ENCODE measurements around the gene ZNF564. TPM values are rescaled to one million over a fixed set of nuclear protein-coding genes. Genes with fewer than 3 reads are reported as not detected.

The ZNF564 gene
- total and polyA plus RNA-seq, 2 donors (not counting 3 experiments of a cell fraction or from before 2014, with no cell fraction given) = 1.5 to 6.5 TPM

GRCh38 chr19:12546903-12547302, 4.4 kb downstream of the ZNF564 start:
- Histone ChIP-seq H3K9ac (replicated peaks; ENCODE audit: extremely low read depth, insufficient read depth, low read length) (no peak overlapping the region), H3K9me1 (replicated peaks; ENCODE audit: control insufficient read depth, extremely low read depth, insufficient read depth, low read length) (no peaks in the 10 kb centered on the region), H3K27me3 (ENCODE audit: control insufficient read depth in 2 of 2, insufficient read depth in 2 of 2, low read length in 2 of 2) (no peaks in the 10 kb centered on the region), H3K4me2 (ENCODE audit: insufficient read depth, low read length) (no peak overlapping the region), H3K79me2 (ENCODE audit: control insufficient read depth, insufficient read depth, low read length) (peaks cover 26% of the 10 kb centered on the region), H3K4me3 (replicated peaks in 1 of 3; ENCODE audit: insufficient read depth in 1 of 3, low read depth in 1 of 3, low read length in 3 of 3) (no peak overlapping the region), H3K4me1 (ENCODE audit: control insufficient read depth, extremely low read depth, insufficient read depth, low read length) (peaks cover 9% of the 10 kb centered on the region), H2AFZ (ENCODE audit: low read depth, low read length) (no peak overlapping the region), H3K27ac (ENCODE audit: insufficient read depth, low read depth, low read length) (no peak overlapping the region), H4K20me1 (replicated peaks; ENCODE audit: control insufficient read depth, extremely low read depth, insufficient read depth, low read length) (peaks cover 2% of the 10 kb centered on the region), H3K36me3 (ENCODE audit: control insufficient read depth in 2 of 2, extremely low read depth in 1 of 2, insufficient read depth in 2 of 2, low read length in 2 of 2) (no peaks in the 10 kb centered on the region), H3K9me3 (replicated peaks; ENCODE audit: control insufficient read depth, insufficient read depth, low read length) (no peaks in the 10 kb centered on the region)
- ChIA-PET POLR2A (no interaction called here), CTCF (no interaction called here)
- no TSS peak for BruUV-seq (replicated peaks)
- intact Hi-C loops (cut with micrococcal nuclease) (no loop called here), dilution Hi-C loops (cut with MboI; ENCODE audit: extremely low pct_ligation_motif_present, low sequenced_read_pairs) (no loop called here)
- no peak for DNase-seq (ENCODE audit: low read depth, low spot score)
- no peak for FAIRE-seq
- no peak for TF ChIP-seq POLR2AphosphoS5 (IDR thresholded peaks at IDR 0.05; ENCODE audit: insufficient read depth, low read depth, low read length)
- TF ChIP-seq CTCF (IDR thresholded peaks at IDR 0.05; ENCODE audit: extremely low read depth in 1 of 2, insufficient read depth in 1 of 2, low read depth in 1 of 2, low read length in 2 of 2) = no peak
- no peak for TF ChIP-seq FOS (IDR thresholded peaks at IDR 0.05; ENCODE audit: borderline replicate concordance, insufficient read depth, low read length)
- TF ChIP-seq JUN (IDR thresholded peaks at IDR 0.05; ENCODE audit: borderline replicate concordance, insufficient read depth, insufficient read length, low read depth) = no peak
- TF ChIP-seq MYC (IDR thresholded peaks at IDR 0.05; ENCODE audit: low read depth, low read length) = no peak
- no peak for TF ChIP-seq GATA2 (IDR thresholded peaks at IDR 0.05; ENCODE audit: insufficient read depth, insufficient read length, low read depth, low read length)
- TF ChIP-seq EZH2 (IDR thresholded peaks at IDR 0.05; ENCODE audit: borderline replicate concordance, low read depth, low read length, severe bottlenecking) = no peak
- TF ChIP-seq MAX (IDR thresholded peaks at IDR 0.05; ENCODE audit: insufficient read depth, insufficient read length) = no peak
- no peak for TF ChIP-seq POLR2A (IDR thresholded peaks at IDR 0.05; ENCODE audit: low read depth, low read length)

Measured in endothelial cell of umbilical vein (primary cell).